T follicular helper cell (primary cell): ENCODE data around the gene PARP11.
"Not testable (repeated sequence)": the region's sequence is repeated elsewhere in the genome, so short reads cannot be mapped to it uniquely, and the experiment has no call there.

Experiments used
- DNase-seq: peaks from one replicate; pipeline ENCODE4 v3.0.0-alpha.2; 2020; ENCODE audit warnings: low read depth

PARP11 gene

GRCh38 chr12:3882896-3883564, 9.8 kb upstream of the PARP11 start:
- no peak for DNase-seq

- no peak for DNase-seq
These were observed 9.2 kb upstream of the PARP11 start for GRCh38 chr12:3882406-3882805.

- no peak for DNase-seq
These were observed 8.2 kb upstream of the PARP11 start for GRCh38 chr12:3881281-3881950.

- DNase-seq: no peak
These were observed 6.6 kb upstream of the PARP11 start for GRCh38 chr12:3879846-3880245.

GRCh38 chr12:3871356-3871755, 1.8 kb downstream of the PARP11 start:
- DNase-seq: no peak

GRCh38 chr12:3869865-3870264, 3.3 kb downstream of the PARP11 start:
- DNase-seq: no peak

- DNase-seq: no peak
These were observed 3.8 kb downstream of the PARP11 start for GRCh38 chr12:3869433-3869832.

- no peak for DNase-seq
These were observed 9.4 kb downstream of the PARP11 start for GRCh38 chr12:3863756-3864155.

GRCh38 chr12:3842517-3842916, 30.7 kb downstream of the PARP11 start:
- DNase-seq: no peak

- DNase-seq: no peak
These were observed 31.4 kb downstream of the PARP11 start for GRCh38 chr12:3841783-3842182.

GRCh38 chr12:3840833-3841232, 32.4 kb downstream of the PARP11 start:
- not testable (repeated sequence) for DNase-seq

- not testable (repeated sequence) for DNase-seq
These were observed 33.5 kb downstream of the PARP11 start for GRCh38 chr12:3839745-3840144.

- peak; percentile 7 for DNase-seq
These were observed 34.3 kb downstream of the PARP11 start for GRCh38 chr12:3838701-3839548.

GRCh38 chr12:3838076-3838475, 35.1 kb downstream of the PARP11 start:
- DNase-seq: no peak

- DNase-seq: no peak
These were observed 36.1 kb downstream of the PARP11 start for GRCh38 chr12:3837049-3837448.

GRCh38 chr12:3836641-3837040, 36.6 kb downstream of the PARP11 start:
- no peak for DNase-seq

GRCh38 chr12:3835914-3836313, 37.3 kb downstream of the PARP11 start:
- no peak for DNase-seq

- no peak for DNase-seq
These were observed 38.4 kb downstream of the PARP11 start for GRCh38 chr12:3834774-3835173.

- DNase-seq: no peak
These were observed 39.4 kb downstream of the PARP11 start for GRCh38 chr12:3833670-3834310.

GRCh38 chr12:3832738-3833137, 40.5 kb downstream of the PARP11 start:
- no peak for DNase-seq

GRCh38 chr12:3828888-3829287, 44.3 kb downstream of the PARP11 start:
- no peak for DNase-seq

GRCh38 chr12:3827301-3828000, 45.7 kb downstream of the PARP11 start:
- no peak for DNase-seq
